ENCODE results near the gene PDE7B.
"Not testable (repeated sequence)": the region's sequence is repeated elsewhere in the genome, so short reads cannot be mapped to it uniquely, and the experiment has no call there.

The PDE7B gene

DNA sequence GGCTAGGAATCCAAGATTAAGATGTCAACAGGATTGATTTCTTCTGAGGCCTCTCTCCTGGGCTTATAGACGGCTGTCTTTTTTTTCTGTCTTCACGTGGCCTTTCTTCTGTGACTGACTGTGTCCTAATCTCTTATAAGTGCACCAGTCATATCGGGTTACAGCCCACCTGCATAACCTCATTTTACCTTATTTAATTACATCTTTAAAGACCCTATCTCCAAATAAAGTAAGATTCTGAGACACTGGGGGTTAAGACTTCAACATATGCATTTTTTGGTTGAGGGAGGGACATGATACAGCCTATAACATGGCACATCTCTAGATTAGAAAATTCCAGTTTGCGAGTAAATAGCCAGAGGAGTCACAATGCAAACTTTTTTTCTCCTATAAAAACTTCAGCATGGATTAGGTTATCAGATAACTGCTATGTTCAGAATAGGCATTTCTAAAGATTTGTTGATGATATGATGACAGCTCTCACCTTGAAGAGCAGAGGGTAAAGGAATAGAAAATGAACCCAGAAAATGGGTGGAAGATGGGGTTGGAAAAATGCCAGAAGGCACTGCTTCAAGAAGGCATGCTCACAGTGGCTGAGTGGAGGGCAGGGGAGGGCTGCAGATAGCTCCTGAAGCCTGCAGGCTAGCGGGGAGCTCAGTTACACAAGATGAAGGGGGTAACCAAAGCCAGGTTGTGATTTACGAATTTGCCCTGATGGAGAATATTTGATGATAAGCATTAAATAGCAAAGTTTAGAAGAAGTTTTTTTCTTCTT is 8.7 kb upstream of the PDE7B start:
- DNase-seq (ENCODE audit: low read depth in 2 of 3, low spot score in 2 of 3) = no peak

DNA sequence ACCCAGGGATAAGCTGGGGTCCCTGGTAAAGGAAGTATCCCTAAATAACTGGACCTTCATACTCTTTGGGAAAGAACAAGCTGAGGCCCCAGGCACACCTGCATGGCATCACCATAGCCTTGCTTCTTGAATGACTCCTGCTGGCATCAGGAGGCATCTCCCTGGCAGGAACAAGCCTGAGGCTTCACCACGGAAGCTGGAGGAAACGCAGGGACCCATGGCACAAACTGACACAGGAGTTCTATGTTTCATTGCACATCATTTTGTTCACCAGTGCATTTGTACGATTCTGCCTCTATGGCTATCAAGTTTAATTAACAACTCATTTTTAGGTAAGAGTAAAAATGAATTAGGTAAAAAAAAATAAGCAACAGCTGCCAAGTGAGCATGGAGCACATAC is 619 bp upstream of the PDE7B start:
- no peak for DNase-seq (ENCODE audit: low read depth in 2 of 3, low spot score in 2 of 3)

GRCh38 chr6:135852746-135853145 is 1.2 kb downstream of the PDE7B start:
- no peak for DNase-seq (ENCODE audit: low read depth in 2 of 3, low spot score in 2 of 3)

- no peak for DNase-seq (ENCODE audit: low read depth in 2 of 3, low spot score in 2 of 3)
These were observed 1.7 kb downstream of the PDE7B start for GRCh38 chr6:135853227-135853626.

GRCh38 chr6:135853986-135854385 is 2.5 kb downstream of the PDE7B start:
- no peak for DNase-seq (ENCODE audit: low read depth in 2 of 3, low spot score in 2 of 3)

DNA sequence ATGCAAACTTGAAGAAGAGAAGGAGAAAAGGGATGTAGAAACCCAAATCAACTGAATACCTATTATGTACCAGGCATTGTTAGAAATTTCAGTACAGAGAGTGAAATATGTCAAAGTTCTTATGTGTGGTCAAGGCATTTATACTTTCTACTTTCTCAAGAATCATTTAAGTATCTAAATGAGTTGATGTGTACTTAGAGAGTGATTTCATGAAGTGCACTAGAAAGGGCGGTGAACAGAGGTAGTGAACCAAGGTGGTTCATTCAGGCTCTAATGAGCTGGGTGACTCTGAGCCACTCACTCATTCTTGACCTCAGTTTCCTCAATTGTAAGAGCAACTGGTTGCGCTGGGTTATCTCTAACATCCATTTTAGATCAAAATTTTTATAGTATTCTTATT is 3.3 kb downstream of the PDE7B start:
- DNase-seq (ENCODE audit: low read depth in 2 of 3, low spot score in 2 of 3) = no peak

DNA sequence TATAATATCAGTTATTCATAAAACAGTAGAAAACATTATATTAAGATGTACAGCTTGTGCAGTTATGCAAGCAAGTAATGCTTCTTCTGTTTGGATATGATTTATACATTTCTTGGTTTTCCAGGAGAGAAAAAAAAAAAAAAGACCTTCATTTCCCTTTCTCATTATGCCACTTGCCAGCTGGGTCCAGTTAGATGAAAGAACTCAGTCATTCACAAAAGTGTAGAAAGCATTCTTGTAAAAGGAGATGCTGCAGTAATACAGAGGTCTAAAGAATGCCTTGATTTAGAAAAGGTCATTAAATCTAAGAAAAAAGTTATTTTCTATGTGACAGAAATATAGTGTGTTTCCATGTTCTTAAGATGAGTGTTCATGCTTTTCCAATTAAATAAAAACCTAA is 7.4 kb downstream of the PDE7B start:
- DNase-seq (ENCODE audit: low read depth in 2 of 3, low spot score in 2 of 3) = no peak

- no peak for DNase-seq (ENCODE audit: low read depth in 2 of 3, low spot score in 2 of 3)
These were observed 8.9 kb downstream of the PDE7B start for GRCh38 chr6:135860361-135860760.

DNA sequence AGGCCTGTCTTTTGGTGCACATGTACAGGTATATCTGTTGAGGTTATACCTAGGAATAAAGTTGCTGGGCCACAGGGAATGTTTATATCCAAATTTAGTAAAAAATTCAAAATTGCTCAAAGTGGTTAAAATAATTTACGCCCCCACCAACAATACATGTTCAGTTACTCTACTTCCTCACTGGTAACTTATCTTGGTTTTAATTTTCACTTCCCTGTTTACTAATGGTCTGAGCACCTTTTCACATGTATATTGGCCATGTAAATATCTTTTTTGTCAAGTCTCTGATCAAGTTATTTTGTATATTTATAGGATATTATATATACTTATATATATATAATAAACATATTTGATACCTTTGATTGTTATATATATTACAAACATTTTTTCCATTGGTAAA is 9.7 kb downstream of the PDE7B start:
- no peak for DNase-seq (ENCODE audit: low read depth in 2 of 3, low spot score in 2 of 3)

- DNase-seq (ENCODE audit: low read depth in 2 of 3, low spot score in 2 of 3) = not testable (repeated sequence)
These were observed 13.4 kb downstream of the PDE7B start for GRCh38 chr6:135864929-135865328.

DNA sequence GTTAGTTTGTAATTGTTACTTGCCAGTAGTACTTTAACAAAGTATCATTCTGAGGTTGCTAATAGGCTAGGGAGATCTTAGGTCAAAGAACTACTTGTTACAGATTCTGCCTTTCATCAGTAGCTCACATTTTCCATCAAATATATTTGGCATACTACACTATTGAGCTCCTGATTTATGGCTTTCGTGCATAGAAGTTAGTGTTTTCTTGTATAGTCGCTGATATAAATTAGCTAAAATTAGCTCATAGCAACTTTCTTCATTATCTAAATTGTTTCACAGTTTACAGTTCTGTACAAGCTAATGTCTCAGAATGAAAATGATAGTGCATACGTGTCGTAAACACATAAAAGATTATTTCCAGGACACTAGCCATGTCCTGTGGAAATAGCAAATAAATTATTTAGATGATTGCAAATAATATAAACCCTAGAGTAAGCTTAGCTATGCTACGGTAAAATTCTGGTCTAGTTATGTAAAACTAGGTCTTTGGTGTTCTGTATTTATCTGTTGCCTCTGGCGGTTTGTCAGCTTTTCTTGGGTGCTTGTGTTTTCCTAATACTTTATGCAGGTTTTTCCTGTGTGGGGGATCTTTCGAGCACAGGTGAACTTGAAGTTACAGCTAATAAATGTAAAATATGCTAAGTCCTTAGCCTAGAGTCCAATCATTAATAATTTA is 15.1 kb downstream of the PDE7B start:
- no peak for DNase-seq (ENCODE audit: low read depth in 2 of 3, low spot score in 2 of 3)

- DNase-seq (ENCODE audit: low read depth in 2 of 3, low spot score in 2 of 3) = no peak
These were observed 15.8 kb downstream of the PDE7B start for GRCh38 chr6:135867332-135867731.

DNA sequence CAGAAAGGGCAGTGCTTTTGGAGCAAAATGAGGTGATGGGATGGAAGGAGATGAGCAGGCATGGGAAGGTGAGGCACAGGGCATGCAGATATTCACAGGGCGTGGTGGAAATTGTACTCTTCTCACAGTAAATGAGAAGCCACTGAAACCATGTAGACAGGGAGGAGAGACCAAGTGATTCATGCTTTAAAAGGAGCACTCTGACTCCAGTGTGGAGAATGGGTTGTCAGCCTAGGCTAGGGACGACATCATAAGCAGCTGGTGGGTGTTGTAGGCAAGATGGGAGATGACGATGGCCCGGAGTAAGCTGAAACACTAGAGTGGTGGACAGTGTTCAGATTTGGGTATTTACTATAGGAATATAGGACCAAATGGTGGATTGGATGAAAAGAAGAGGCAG is 18.4 kb downstream of the PDE7B start:
- DNase-seq (ENCODE audit: low read depth in 2 of 3, low spot score in 2 of 3) = no peak

GRCh38 chr6:135870722-135871121 is 19.2 kb downstream of the PDE7B start:
- DNase-seq (ENCODE audit: low read depth in 2 of 3, low spot score in 2 of 3) = no peak

- DNase-seq (ENCODE audit: low read depth in 2 of 3, low spot score in 2 of 3) = no peak
These were observed 19.8 kb downstream of the PDE7B start for GRCh38 chr6:135871296-135871695.

- DNase-seq (ENCODE audit: low read depth in 2 of 3, low spot score in 2 of 3) = no peak
These were observed 20.4 kb downstream of the PDE7B start for GRCh38 chr6:135871878-135872277.

DNA sequence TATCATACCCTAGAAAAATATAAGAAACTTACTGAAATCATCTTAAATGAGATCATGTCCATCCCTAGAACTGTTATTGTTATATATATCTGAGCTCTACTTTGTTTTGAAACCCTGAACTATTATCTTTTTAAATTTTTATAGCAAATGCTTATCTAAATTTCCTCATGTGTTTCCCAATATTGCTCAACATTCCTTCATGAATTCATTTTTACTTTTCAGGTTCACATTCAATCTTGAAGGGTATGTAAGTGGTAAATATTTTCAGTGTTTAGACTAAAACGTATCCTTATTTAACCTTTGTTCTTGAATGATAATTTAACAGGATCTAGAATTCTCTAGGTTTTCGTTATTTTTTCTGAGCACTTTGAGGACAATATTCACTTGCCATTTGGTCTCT is 23.9 kb downstream of the PDE7B start:
- no peak for DNase-seq (ENCODE audit: low read depth in 2 of 3, low spot score in 2 of 3)

- DNase-seq (ENCODE audit: low read depth in 2 of 3, low spot score in 2 of 3) = no peak
These were observed 24.6 kb downstream of the PDE7B start for GRCh38 chr6:135876058-135876457.

- DNase-seq (ENCODE audit: low read depth in 2 of 3, low spot score in 2 of 3) = no peak
These were observed 26.2 kb downstream of the PDE7B start for GRCh38 chr6:135877666-135878065.

DNA sequence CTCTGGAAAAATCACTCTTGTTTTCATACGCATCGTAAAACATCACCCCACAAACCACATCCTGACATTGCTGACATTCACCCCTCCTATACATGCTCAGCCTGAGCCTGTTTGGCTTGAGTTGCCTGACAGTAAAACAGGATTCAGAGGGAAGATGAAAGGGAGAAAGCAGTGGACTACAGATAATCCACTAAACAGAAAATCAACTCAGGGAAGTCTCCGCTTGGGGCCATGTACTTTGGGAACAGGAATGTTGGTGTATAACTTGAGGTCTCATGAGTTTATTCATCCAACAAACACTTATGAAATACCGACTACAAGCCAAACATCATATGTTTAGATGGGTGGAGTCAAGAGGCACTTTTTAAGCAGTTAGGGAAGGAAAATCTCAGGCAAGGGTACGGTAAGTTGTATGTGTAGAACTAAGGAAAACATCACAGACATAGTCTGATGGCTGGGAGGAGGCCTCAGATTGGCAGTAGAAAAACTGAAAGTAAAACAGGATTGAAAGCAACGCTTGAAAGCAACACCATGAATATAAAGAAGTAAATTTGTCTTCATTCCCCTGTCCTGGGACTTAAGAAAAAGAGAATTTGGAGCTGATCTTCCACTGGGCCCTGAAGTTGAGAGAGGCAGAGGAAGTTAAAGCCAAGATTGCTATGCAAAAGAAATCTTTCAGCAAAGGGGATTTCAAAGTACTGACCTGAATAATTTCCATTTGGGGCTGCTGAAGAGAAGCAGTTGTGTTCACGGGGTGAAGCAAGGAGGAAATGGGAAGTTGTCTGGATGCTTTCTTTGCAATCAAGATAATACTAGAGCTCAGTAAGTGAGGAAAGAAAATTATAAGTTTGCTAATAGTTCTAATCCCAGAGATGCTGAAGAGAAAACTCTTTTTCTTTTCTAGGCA is 28.8 kb downstream of the PDE7B start:
- DNase-seq (ENCODE audit: low read depth in 2 of 3, low spot score in 2 of 3) = no peak

DNA sequence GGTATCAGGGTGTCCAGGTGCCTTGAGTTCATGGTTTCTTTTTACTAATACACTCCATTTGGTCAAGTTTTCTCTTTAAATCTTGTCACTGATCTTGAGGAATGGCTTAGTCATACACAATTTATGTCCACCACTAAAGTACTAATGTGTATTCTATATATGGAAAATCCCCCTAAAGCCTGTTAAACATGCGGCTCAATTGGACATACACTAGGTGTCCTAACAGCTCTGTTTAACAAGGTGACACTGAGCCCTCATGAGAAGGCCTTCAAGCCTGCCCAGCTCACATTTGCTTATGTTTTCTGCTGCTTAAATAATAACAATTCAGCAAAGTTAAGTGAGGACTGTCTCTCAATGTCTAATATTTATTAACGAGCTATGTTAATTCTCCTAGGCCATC is 31.5 kb downstream of the PDE7B start:
- DNase-seq (ENCODE audit: low read depth in 2 of 3, low spot score in 2 of 3) = no peak

GRCh38 chr6:135883536-135883935 is 32.0 kb downstream of the PDE7B start:
- DNase-seq (ENCODE audit: low read depth in 2 of 3, low spot score in 2 of 3) = no peak

Measured in activated CD8-positive, alpha-beta memory T cell treated with anti-CD3 and anti-CD28 coated beads for 48 hours (primary cell).